Measurements from ENCODE around the gene SYDE1. TPM values are rescaled to one million over a fixed set of nuclear protein-coding genes. Genes with fewer than 3 reads are reported as not detected.

The SYDE1 gene
- polyA plus RNA-seq, 1 donor: 17.0 TPM

Other genes with a start within 250 kb of the SYDE1 start
- gene OR7A17, start 221.3 kb upstream of the SYDE1 start, polyA plus RNA-seq (ENCODE audit: insufficient read length): not detected
- not detected for gene OR7C2, start 165.9 kb upstream of the SYDE1 start, polyA plus RNA-seq (ENCODE audit: insufficient read length)
- gene SLC1A6, start 127.5 kb upstream of the SYDE1 start, polyA plus RNA-seq (ENCODE audit: insufficient read length): 0.35 TPM
- 0.31 TPM for gene CASP14, start 57.9 kb upstream of the SYDE1 start, polyA plus RNA-seq (ENCODE audit: insufficient read length)
- 0.03 TPM for gene OR1I1, start 25.2 kb upstream of the SYDE1 start, polyA plus RNA-seq (ENCODE audit: insufficient read length)
- gene NOTCH3, start 93.6 kb downstream of the SYDE1 start, polyA plus RNA-seq (ENCODE audit: insufficient read length): 204 TPM
- 0.84 TPM for gene EPHX3, start 125.0 kb downstream of the SYDE1 start, polyA plus RNA-seq (ENCODE audit: insufficient read length)
- gene BRD4, start 225.1 kb downstream of the SYDE1 start, polyA plus RNA-seq (ENCODE audit: insufficient read length): 47.5 TPM